Erythroblast (primary cell): ENCODE measurements around the gene SOX10.

Experiments used
- GATA1 ChIP-seq: IDR thresholded peaks from 2 replicates; pipeline ENCODE4 v1.6.1; 2011; ENCODE audit warnings: low read depth, mild to moderate bottlenecking, control low read depth, low read length, moderate library complexity
- POLR2A ChIP-seq: IDR thresholded peaks from 2 replicates; pipeline ENCODE4 v1.6.1; 2011; ENCODE audit warnings: mild to moderate bottlenecking, low read length

GRCh38 chr22:37951305-37951704 lies 33.0 kb downstream of the SOX10 start:
- TF ChIP-seq POLR2A = no peak
- no peak for TF ChIP-seq GATA1
